MM.1S (cell line): Measurements from ENCODE around the gene FGD4.

Experiments
- DNase-seq: peaks from one replicate; pipeline ENCODE4 v3.0.0-alpha.2; 2015
- H2AFZ ChIP-seq: fragments of 300-600 bp; sonication (generic); 2 replicates; pipeline ENCODE4 v1.6.0; 2016; ENCODE audit warnings: antibody characterized with exemption, low read length
- H3F3A ChIP-seq: fragments of 300-600 bp; sonication (generic); 2 replicates; pipeline ENCODE4 v1.6.1; 2016; ENCODE audit warnings: mild to moderate bottlenecking, antibody characterized with exemption, low read length, moderate library complexity, mixed read lengths; ENCODE audit not compliant: insufficient read depth
- H3K27ac ChIP-seq: fragments of 300-600 bp; sonication (generic); 2 replicates; pipeline ENCODE4 v1.5.1; 2016; ENCODE audit warnings: mild to moderate bottlenecking, low read length
- H3K27me3 ChIP-seq: fragments of 300-600 bp; sonication (generic); replicated peaks from 2 replicates; pipeline ENCODE4 v1.6.0; 2016; ENCODE audit warnings: low read length; ENCODE audit not compliant: insufficient read depth
- H3K36me3 ChIP-seq: fragments of 300-600 bp; sonication (generic); replicated peaks from 2 replicates; pipeline ENCODE4 v1.6.1; 2016; ENCODE audit warnings: mild to moderate bottlenecking, low read length, mixed read lengths; ENCODE audit not compliant: insufficient read depth
- H3K4me1 ChIP-seq: fragments of 300-600 bp; sonication (generic); 2 replicates; pipeline ENCODE4 v1.6.1; 2016; ENCODE audit warnings: low read length, mixed read lengths
- H3K4me2 ChIP-seq: fragments of 300-600 bp; sonication (generic); 2 replicates; pipeline ENCODE4 v1.6.0; 2016; ENCODE audit warnings: low read depth, low read length
- H3K4me3 ChIP-seq: fragments of 300-600 bp; sonication (generic); 2 replicates; pipeline ENCODE4 v1.5.1; 2016; ENCODE audit warnings: low read length, mixed read lengths
- H3K79me2 ChIP-seq: fragments of 300-600 bp; sonication (generic); 2 replicates; pipeline ENCODE4 v1.6.1; 2016; ENCODE audit warnings: mixed run types, low read length, mixed read lengths
- H3K9ac ChIP-seq: fragments of 300-600 bp; sonication (generic); 2 replicates; pipeline ENCODE4 v1.6.1; 2016; ENCODE audit warnings: low read length, mixed read lengths
- H3K9me2 ChIP-seq: fragments of 300-600 bp; sonication (generic); replicated peaks from 2 replicates; pipeline ENCODE4 v1.6.1; 2016; ENCODE audit warnings: mild to moderate bottlenecking, low read length, mixed read lengths; ENCODE audit not compliant: insufficient read depth
- H3K9me3 ChIP-seq: fragments of 300-600 bp; sonication (generic); replicated peaks from 2 replicates; pipeline ENCODE4 v1.6.1; 2016; ENCODE audit warnings: mild to moderate bottlenecking, low read length, mixed read lengths; ENCODE audit not compliant: insufficient read depth
- H4K20me1 ChIP-seq: fragments of 300-600 bp; sonication (generic); 2 replicates; pipeline ENCODE4 v1.6.1; 2016; ENCODE audit warnings: mild to moderate bottlenecking, low read length, moderate library complexity, mixed read lengths; ENCODE audit not compliant: insufficient read depth
- EZH2 ChIP-seq: fragments of 300-600 bp; sonication (generic); optimal IDR thresholded peaks from 2 replicates; pipeline ENCODE3; 2017; ENCODE audit warnings: low read depth, mild to moderate bottlenecking, antibody characterized with exemption, low read length, mixed read lengths
- EZH2phosphoT487 ChIP-seq: fragments of 300-600 bp; sonication (generic); IDR thresholded peaks from 2 replicates; pipeline ENCODE4 v1.6.1; 2018; ENCODE audit warnings: antibody characterized with exemption, low read length
- TF ChIP-seq, protein P1 (sequence below): fragments of 300-600 bp; sonication (generic); IDR thresholded peaks from 2 replicates; pipeline ENCODE4 v1.5.1; 2016; ENCODE audit warnings: antibody characterized with exemption, low read length, mixed read lengths

The FGD4 gene

DNA sequence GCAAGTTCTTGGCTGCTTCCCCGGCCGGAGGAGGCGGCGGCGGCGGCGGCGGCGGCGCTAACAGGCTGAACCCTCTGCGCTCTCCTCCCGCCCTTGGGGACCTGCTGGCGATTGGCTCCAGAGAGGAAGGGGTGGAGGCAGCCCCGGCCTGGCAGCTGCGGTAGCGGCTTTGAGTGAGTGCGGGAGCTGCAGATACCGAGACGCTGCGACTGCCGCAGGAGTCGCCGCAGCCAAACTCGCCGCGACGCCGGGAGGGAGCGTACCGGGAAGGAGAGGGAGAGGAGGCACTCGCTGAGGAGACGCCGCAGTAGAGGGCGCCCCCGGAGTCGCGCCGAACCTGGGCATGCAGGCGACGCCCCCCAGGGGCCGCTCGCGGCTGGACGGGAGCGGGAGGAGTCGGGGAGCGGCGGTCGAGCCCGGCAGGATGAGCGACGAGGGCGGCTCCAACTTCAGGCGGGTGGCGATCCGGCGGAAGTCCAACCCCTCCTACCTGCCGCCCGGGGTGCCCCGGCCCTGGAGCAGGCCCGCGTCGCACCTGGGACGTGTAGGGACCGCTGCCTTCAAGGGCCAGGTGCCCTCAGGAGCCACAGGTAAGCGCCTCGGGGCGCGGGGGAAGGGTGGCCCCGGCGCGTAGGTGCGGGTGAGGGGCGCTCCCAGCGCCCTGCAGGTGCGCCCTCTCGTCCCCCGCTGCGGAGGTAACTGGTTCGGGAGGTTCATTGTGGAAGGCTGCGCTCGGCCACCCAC lies at the start of gene FGD4:
Gene FGD4, plus strand, starts transcription at position 189 of the 744 bp plus-strand sequence.
- no peaks in the 10 kb centered on the region for H3K27me3 ChIP-seq
- no peaks in the 10 kb centered on the region for H3K9me2 ChIP-seq
- H3K9me3 ChIP-seq, result no peaks in the 10 kb centered on the region
- TF ChIP-seq, protein P1, sequence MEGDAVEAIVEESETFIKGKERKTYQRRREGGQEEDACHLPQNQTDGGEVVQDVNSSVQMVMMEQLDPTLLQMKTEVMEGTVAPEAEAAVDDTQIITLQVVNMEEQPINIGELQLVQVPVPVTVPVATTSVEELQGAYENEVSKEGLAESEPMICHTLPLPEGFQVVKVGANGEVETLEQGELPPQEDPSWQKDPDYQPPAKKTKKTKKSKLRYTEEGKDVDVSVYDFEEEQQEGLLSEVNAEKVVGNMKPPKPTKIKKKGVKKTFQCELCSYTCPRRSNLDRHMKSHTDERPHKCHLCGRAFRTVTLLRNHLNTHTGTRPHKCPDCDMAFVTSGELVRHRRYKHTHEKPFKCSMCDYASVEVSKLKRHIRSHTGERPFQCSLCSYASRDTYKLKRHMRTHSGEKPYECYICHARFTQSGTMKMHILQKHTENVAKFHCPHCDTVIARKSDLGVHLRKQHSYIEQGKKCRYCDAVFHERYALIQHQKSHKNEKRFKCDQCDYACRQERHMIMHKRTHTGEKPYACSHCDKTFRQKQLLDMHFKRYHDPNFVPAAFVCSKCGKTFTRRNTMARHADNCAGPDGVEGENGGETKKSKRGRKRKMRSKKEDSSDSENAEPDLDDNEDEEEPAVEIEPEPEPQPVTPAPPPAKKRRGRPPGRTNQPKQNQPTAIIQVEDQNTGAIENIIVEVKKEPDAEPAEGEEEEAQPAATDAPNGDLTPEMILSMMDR, result peak; percentile 48
- TF ChIP-seq EZH2phosphoT487, result no peak
- peak within 1 kb of the TSS; percentile 53; the same call in 1 of the 2 replicates for H3K27ac ChIP-seq
- peaks cover 18% of the 10 kb centered on the region for H3F3A ChIP-seq
- DNase-seq, result peak; percentile 90
- H3K4me2 ChIP-seq, result peak within 1 kb of the TSS; percentile 89
- no peaks in the 10 kb centered on the region for H3K4me1 ChIP-seq
- peak within 1 kb of the TSS; percentile 81 for H3K4me3 ChIP-seq
- peak within 1 kb of the TSS; percentile 90 for H2AFZ ChIP-seq
- no peaks in the 10 kb centered on the region for H3K36me3 ChIP-seq
- H3K79me2 ChIP-seq, result peaks cover 5% of the 10 kb centered on the region
- no peaks in the 10 kb centered on the region for H4K20me1 ChIP-seq
- peak within 1 kb of the TSS; percentile 64; the same call in 1 of the 2 replicates for H3K9ac ChIP-seq

DNA sequence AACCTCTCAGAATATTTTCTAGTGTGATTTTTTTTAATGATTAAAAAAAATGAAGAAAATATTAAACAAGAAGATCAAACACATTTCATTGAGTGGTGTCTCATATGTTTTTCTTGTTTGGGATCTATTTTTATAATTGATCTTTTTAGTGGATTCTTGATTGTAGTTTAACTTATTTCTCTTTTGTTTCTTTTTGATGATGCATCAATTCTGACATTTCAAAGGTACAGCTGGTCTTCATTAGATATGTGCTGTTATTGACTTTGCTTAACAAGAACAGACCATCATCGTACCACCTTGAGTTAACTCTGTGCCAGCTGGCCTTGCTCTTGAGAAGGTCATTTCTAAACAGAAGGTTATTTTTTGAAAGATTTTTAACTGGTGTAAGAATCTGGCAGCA lies 45.8 kb upstream of the FGD4 start:
- Histone ChIP-seq H3K9me3 (no peaks in the 10 kb centered on the region), H3K9me2 (no peaks in the 10 kb centered on the region), H3K27me3 (no peaks in the 10 kb centered on the region), H3K4me3 (no peak overlapping the region), H3K79me2 (no peaks in the 10 kb centered on the region), H3K4me2 (no peak overlapping the region), H4K20me1 (no peaks in the 10 kb centered on the region), H3K36me3 (no peaks in the 10 kb centered on the region), H2AFZ (no peak overlapping the region), H3K9ac (no peak overlapping the region), H3F3A (no peaks in the 10 kb centered on the region), H3K4me1 (no peaks in the 10 kb centered on the region), H3K27ac (no peak overlapping the region)
- no peak for DNase-seq
- TF ChIP-seq, protein P1, result no peak
- TF ChIP-seq EZH2, result no peak
- TF ChIP-seq EZH2phosphoT487, result no peak

DNA sequence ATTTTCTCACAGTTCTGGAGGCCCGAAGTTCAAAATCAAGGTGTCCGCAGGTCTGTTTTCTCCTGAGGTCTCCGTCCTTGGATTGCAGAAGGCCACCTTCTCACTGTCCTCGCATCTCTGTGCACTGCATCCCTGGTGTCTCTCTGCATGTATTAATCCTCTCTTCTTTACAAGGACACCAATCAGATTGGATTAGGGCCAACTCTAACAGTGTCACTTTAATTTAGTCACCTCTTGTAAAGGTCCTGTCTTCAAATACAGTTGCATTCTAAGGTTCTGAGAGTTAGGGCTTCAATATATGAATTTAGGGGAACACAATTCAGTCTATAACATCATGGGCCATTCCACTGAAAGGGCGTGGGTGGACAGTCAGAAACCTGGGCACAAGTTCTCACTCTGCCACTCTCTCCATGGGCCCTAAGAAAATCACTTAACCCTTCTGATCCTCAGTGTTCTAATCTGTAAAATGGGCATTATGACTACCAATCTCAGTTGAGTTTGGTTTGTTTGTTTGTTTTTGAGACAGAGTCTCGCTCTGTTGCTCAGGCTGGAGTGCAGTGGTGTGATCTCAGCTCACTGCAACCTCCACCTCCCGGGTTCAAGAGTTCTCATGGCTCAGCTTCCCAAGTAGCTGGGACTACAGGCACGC lies 41.6 kb upstream of the FGD4 start:
- no peak for TF ChIP-seq EZH2phosphoT487
- TF ChIP-seq, protein P1, result no peak
- no peak for TF ChIP-seq EZH2
- no peak overlapping the region for H2AFZ ChIP-seq
- no peaks in the 10 kb centered on the region for H3K36me3 ChIP-seq
- H3K9me3 ChIP-seq, result no peaks in the 10 kb centered on the region
- no peaks in the 10 kb centered on the region for H3K79me2 ChIP-seq
- H3K4me1 ChIP-seq, result no peaks in the 10 kb centered on the region
- H3K9ac ChIP-seq, result no peak overlapping the region
- no peak for DNase-seq
- H3K27ac ChIP-seq, result no peak overlapping the region
- no peaks in the 10 kb centered on the region for H4K20me1 ChIP-seq
- no peak overlapping the region for H3K4me2 ChIP-seq
- H3K27me3 ChIP-seq, result no peaks in the 10 kb centered on the region
- H3K9me2 ChIP-seq, result no peaks in the 10 kb centered on the region
- H3F3A ChIP-seq, result no peaks in the 10 kb centered on the region
- H3K4me3 ChIP-seq, result no peak overlapping the region
